T47D (cell line): Measurements from ENCODE around the gene ZNF396.

Source experiments
- DNase-seq, 2 experiments: peaks; one replicate each; pipeline versions ENCODE4 v3.0.0 to v3.0.0-alpha.2; 2011 to 2012; ENCODE audit warnings: low read depth in 1 of 2, low spot score in 1 of 2
- JUND ChIP-seq: IDR thresholded peaks from 2 replicates; pipeline ENCODE4 v1.6.1; 2012; ENCODE audit warnings: low read depth
- in situ Hi-C: cut with HindIII; loops from 2 replicates; pipeline ENCODE4 v1.10.0; 2016; ENCODE audit warnings: low sequenced_read_pairs, low pct_unique_long_range_greater_than_20kb

ZNF396 gene

GRCh38 chr18:35376742-35377695 lies at the start of gene ZNF396:
ZNF396 (minus strand) TSS chr18:35377337; CDS start chr18:35374292, 3,045 bp downstream.
- no peak for TF ChIP-seq JUND
- in situ Hi-C loops = no loop called here
- peak; percentile 73 to 84 for DNase-seq

DNA sequence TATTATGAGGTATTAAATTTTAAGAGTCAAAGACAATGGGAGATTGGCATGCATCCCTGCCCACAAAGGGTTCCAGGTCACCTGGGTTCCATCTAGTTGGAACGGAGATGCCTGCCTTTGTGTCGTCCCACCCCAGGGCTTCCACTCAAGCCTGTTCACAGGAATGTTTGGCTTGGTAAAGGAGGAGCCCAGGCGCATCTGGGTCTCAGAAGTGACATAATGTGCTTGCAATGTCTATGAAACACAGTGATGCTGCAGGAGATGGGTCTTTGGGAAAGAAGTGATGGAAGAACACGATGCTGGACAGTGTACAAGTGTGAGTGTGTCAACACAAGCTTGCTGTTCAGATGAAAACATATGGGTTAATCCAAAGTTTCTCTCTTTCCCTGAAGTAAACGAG lies 49.6 kb upstream of the ZNF396 start:
- no peak for DNase-seq
- in situ Hi-C loops = no loop called here
- no peak for TF ChIP-seq JUND

- no peak for TF ChIP-seq JUND
- in situ Hi-C loops = no loop called here
- DNase-seq = no peak
These were observed 47.2 kb upstream of the ZNF396 start for GRCh38 chr18:35424356-35424755.

DNA sequence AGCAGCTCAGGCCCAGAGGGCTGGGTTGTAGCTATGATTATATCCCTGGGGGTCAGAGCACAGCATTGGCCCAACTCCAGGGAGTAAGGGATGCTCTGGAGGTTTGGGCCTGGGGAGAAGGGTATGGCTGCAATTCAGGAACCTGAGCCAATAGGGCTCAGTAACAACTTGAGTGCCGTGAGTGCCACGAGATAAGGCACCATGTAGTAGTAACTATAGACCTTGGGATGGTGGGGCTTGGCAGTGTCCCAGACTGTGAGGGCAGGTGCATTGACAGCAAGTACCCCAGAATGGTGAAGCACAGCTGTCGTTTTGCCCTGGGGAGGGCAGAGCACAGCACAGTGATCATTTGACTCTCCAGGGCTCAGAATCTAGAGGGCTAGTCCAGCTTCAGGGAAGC lies 45.1 kb upstream of the ZNF396 start:
- no peak for DNase-seq
- no peak for TF ChIP-seq JUND
- in situ Hi-C loops = no loop called here

DNA sequence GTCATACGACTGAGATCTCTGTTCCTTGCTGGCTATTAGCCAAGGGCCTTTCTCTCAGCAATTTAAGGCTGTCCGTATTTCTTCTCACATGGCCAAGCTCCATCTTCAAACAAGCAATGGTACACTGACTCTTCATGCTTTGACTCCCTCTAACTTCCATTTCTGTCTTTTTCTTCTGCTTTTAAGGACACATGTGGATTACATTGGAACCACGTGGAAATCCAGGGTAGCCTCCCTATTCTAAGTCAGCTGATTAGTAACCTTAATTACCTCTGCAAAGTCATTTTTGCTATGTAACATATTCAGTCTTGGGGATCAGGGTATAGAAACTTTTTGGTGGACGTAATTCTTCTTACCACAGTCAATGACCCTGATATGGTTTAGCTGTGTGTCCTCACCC lies 41.5 kb upstream of the ZNF396 start:
- no peak for DNase-seq
- in situ Hi-C loops = no loop called here
- no peak for TF ChIP-seq JUND

GRCh38 chr18:35417223-35417622 lies 40.1 kb upstream of the ZNF396 start:
- no peak for DNase-seq
- in situ Hi-C loops = no loop called here
- TF ChIP-seq JUND = no peak

- no peak for DNase-seq
- TF ChIP-seq JUND = no peak
- in situ Hi-C loops = no loop called here
These were observed 38.5 kb upstream of the ZNF396 start for GRCh38 chr18:35415511-35416073.

DNA sequence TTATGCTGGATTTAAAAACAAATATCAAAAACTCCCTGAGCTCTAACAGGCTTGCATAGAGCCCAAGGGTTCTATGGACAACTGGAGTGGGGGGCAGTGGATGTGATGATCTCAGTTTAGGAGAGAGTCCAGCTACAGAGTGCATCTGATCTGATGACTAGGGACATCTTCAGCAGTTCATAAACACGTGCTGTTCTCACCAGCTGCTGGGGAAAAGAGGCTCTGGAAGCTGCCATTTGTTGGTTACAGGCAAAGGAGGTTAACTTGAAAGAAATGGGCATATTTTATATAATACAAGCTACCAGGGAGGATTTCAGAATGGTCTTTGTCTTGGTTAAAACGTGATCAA lies 36.0 kb upstream of the ZNF396 start:
- TF ChIP-seq JUND = no peak
- no peak for DNase-seq
- in situ Hi-C loops = no loop called here

GRCh38 chr18:35411625-35412351 lies 34.7 kb upstream of the ZNF396 start:
- in situ Hi-C loops = no loop called here
- TF ChIP-seq JUND = no peak
- DNase-seq = no peak

- no peak for DNase-seq
- no peak for TF ChIP-seq JUND
- in situ Hi-C loops = no loop called here
These were observed 33.4 kb upstream of the ZNF396 start for GRCh38 chr18:35410561-35410960.

DNA sequence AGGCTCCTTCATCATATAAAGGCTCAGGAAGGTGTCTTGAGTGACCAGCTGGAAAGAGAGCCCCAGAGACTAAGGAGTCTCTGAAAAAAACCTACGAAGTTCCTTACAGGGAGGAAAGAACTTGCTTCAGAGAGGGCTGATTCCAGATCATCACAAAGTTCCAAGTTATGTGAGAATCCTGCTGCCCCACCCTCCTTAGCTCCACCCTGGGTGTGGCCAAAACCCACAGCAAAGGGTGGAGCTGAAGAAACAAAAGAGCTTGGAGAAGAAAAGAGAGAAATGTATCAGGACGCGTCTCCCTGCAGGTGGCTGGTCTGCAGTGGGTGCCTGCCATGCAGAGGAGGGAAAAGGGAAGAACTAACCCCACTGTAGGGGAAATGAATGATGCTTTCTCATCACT lies 32.8 kb upstream of the ZNF396 start:
- DNase-seq = peak in 1 of 2 experiments; percentile 10
- in situ Hi-C loops = no loop called here
- no peak for TF ChIP-seq JUND

GRCh38 chr18:35408843-35409261 lies 31.7 kb upstream of the ZNF396 start:
- DNase-seq = no peak
- in situ Hi-C loops = no loop called here
- TF ChIP-seq JUND = no peak
